Medulla oblongata (tissue), 1 donor: Measurements from ENCODE around the gene OSGEPL1.
"Not testable (repeated sequence)": the region's sequence is repeated elsewhere in the genome, so short reads cannot be mapped to it uniquely, and the experiment has no call there.

Source experiments
- DNase-seq: peaks from one replicate; pipeline ENCODE4 v3.0.0-alpha.2; 2015; ENCODE audit errors: extremely low spot score

OSGEPL1 gene

GRCh38 chr2:189729430-189729829, 33.2 kb downstream of the OSGEPL1 start:
- no peak for DNase-seq

- no peak for DNase-seq
These were observed 35.7 kb downstream of the OSGEPL1 start for GRCh38 chr2:189726849-189727248.

- no peak for DNase-seq
These were observed 36.3 kb downstream of the OSGEPL1 start for GRCh38 chr2:189726271-189726670.

DNA sequence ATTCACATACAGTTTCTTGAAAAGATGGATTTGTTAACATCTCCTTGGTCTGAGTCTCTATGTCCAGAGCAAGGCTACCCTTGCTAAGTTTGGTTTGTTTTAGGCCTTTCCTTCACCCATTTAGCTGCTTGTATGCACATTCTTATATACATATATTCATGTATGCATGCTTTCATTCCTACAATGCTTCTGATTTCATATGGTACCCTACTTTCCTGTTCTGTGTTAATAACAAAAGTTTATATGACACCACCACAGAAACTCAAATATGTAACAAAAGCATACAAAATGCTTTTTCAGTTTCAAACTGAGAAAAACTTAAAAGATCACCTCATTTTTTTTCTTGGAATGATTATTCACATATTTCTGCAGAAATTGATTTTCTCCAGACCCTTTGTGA, 39.4 kb downstream of the OSGEPL1 start:
- no peak for DNase-seq

- no peak for DNase-seq
These were observed 43.0 kb downstream of the OSGEPL1 start for GRCh38 chr2:189719571-189719970.

- DNase-seq = not testable (repeated sequence)
These were observed 45.0 kb downstream of the OSGEPL1 start for GRCh38 chr2:189717593-189717992.

GRCh38 chr2:189709501-189710221, 52.9 kb downstream of the OSGEPL1 start:
- peak; percentile 28 for DNase-seq

GRCh38 chr2:189702071-189702470, 60.5 kb downstream of the OSGEPL1 start:
- DNase-seq = no peak

GRCh38 chr2:189700681-189701080, 61.9 kb downstream of the OSGEPL1 start:
- no peak for DNase-seq

- peak; percentile 65 for DNase-seq
These were observed 64.3 kb downstream of the OSGEPL1 start for GRCh38 chr2:189698020-189698887.
